Measurements from ENCODE around the gene FILIP1L.

FILIP1L gene

GRCh38 chr3:99884484-99884883 is 229.8 kb downstream of the FILIP1L start:
- DNase-seq = no peak

DNA sequence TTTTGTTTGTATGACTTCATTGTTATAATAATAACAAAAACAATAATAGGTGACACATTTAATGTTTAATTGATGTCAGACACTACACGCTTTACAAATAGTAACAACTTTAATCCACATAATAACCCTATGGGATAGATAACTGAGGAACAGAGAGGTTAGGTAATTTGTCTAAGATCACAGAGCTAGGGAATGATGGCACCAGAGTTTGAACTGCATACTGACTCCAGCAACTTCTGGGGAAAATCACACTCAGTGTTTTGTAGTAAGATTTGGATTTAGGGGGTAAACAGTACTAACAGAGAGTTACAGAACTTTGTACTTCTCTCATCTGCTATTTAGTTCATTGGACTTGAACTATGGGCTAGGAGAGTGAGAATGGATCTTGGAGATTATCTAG is 230.6 kb downstream of the FILIP1L start:
- no peak for DNase-seq

GRCh38 chr3:99883138-99883461 is 231.2 kb downstream of the FILIP1L start:
- no peak for DNase-seq

DNA sequence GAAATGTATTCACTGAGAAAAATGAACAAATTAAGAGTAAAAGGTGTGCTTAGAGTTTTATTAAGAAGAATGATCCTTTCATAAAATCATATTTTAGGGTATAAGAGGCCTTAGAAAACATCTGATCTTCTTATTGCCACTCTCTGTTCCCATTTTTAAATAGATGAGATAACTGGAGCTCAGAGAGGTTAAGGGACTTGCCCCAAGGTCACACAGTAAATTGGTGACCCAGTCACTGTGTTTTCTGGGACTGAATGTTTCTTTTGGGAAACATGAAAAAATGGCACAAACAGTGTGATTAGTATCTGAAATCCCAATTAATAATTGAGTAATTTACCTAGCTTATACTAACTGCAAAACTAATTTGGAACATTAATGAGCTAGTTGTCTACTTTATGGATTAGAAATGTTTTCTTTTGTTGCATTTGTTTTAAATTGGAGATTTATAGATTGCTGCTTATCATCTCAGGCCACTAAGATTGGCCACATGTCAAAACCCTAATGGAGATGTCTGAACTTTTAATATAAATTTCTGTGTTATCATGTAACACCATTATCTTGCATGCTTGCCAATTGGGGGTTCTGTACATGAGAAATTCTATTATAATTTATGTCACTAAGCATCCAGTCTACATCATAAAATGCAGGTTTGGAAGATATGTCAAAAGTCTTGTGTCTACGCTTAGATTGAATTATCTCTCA is 231.7 kb downstream of the FILIP1L start:
- no peak for DNase-seq

DNA sequence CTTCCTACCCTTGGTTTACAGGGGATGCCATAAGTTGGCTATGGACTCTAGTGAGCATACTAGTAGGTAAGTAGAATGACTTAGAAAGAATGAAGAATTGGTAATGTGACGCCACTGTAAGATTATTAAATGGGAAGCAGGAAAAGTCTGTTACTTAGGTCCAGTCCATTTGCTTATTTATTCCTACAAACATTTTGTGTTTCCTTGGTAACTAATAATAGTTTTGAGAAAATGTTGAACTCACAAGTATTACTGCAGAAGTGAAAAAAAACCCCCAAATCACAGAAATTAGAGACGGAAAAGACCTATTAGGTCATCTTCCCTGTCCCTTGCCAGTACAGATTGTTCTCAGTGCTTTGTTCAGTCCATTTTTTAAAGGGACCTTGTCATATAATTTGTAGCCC is 233.2 kb downstream of the FILIP1L start:
- no peak for DNase-seq

GRCh38 chr3:99879275-99879674 is 235.0 kb downstream of the FILIP1L start:
- DNase-seq = no peak

DNA sequence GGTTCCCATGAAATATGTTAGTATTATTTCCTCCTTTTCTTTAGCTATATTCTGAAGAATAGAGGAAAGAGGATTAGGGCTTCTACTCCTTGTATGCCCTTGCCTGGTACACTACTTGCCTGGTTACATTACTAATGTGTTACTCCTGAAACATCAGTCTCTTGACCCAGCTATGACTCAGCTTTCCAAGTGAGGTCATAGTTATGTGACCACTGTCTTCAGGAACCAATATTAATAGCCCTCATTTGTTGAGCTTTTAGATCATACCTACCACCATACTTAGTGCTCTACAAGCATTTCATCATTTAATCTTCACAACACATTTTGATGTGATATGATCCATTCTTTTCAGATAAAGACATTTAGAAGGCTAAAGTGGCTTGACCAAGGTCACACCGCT is 236.3 kb downstream of the FILIP1L start:
- DNase-seq = no peak

GRCh38 chr3:99877031-99877579 is 237.2 kb downstream of the FILIP1L start:
- DNase-seq = peak in 1 of 14 donors; percentile 15

GRCh38 chr3:99875929-99876841 is 238.1 kb downstream of the FILIP1L start:
- DNase-seq = peak in 13 of 14 donors; percentile 1 to 72 (median 40)

DNA sequence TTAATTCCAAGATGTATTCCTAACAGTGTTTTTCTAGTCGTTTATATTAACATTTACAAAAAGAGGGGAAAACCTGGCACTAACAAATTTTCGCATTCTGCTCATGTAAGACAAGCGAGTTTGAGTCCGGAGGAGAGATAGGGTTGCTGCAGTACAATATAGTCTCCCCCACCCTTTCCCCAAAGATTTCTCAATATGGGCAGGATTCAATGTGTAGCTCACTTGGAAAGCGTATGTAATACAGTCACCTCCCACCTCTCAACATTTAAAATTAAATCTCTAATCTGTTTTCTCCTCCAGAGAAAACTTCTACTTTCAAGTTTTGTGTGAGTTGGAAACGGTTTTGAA is 238.7 kb downstream of the FILIP1L start:
- DNase-seq = no peak

DNA sequence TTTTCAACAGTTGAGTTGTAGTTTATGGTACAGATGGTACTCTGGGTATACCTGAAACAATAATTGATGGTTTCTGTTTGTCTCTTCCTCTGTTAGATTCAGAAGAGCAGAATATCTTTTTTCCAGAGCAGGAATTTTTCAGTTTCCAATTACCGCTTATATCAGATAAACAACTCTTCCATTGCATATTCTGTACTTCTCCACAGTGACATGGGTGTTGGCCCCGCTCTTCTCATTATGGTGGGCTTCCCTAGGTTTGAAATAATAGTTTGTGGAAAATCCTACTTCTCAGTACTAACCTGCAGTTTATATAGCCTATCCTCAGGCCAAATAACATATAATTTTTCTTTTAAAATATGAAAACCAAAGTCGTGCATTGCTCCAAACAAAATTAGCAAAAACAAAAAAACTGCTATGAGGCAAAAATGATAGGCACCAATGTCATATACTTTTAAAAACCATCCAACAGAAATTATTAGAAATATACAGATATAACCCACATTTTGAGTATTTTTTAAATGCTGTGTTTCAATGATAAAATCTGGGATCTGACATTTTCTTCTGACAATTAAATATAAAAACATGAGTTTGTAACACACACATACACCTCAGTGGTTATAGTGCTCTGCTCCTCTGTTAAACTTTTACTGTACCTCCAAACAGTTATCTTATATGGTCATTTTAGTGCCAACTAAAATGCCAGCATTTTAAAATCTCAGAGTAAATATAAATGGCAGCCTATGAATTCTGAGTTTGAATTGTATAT is 239.9 kb downstream of the FILIP1L start:
- no peak for DNase-seq

DNA sequence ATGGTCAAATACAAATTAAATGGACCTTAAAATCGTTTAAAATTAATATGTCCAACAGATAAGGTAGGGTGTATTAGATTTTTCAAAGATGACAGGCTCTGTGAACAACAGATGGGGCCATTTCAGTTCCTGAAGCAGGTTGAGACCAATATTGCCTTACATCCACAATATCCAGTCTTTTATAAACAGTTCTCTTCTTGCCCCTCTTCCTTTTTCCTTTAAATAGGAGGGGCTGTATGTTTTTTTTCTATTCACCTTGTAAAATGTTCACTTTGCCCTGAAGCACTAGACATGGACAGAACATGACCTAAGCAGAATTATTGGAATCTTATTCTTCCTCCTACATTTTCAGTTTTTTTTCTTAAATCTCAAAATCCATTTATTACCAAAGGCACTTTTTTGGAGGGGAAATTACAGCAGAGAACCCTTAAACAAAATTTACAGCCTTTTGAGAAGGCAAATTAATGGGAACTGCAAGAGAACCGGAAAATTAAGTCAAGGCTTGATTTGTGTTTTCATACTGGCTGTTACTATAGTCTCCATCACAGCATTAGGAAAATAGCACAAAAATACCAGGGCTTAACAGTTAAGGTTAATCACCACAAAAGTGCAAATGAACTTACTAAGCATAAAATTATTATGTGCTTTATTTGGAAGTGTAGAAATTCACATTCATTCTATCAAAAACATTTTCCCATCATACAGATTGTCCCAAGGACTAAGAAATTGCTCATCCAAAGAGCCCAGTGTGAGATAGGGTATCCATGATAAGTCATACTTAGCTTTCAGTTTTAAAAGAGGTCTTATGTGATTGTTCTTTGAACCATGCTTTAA is 240.8 kb downstream of the FILIP1L start:
- DNase-seq = no peak

GRCh38 chr3:99872923-99873254 is 241.4 kb downstream of the FILIP1L start:
- no peak for DNase-seq

DNA sequence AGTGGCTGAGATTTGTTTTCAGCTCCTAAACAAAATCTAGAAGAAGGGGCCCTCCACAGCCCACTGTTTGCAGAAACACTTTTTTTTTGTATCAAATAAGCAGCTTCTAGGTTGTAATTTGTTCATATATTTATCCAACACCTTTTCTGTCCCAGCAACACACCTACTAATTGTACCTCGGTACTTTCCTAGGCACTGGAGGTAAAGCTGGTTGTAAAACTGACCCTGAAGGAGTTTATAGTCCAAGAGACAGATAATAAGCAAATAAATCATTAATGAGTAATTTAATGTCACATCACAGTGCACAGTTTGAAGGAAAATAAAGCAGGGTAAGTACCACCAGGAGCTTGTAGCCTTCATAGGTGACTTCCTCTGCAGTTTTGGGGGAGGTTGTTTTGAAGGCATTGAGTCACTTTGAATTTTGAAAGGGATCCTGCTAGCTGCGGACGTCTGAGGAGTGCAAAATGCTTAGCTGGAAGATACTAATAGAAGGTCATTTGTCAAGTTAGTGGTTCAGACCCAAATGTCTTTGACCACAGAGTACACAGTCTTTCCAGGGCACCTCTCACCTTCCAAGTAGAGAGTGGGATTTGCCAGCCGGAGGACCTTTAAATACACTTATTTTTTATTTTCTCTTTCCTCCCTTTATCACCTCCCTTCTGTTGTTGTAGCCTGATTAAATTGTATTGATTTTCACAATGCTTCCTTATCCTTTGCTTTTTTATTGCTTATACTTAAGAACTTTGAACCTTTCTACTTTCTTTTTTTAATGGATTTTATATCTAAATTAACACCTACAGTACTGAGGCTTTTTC is 242.9 kb downstream of the FILIP1L start:
- DNase-seq = no peak

DNA sequence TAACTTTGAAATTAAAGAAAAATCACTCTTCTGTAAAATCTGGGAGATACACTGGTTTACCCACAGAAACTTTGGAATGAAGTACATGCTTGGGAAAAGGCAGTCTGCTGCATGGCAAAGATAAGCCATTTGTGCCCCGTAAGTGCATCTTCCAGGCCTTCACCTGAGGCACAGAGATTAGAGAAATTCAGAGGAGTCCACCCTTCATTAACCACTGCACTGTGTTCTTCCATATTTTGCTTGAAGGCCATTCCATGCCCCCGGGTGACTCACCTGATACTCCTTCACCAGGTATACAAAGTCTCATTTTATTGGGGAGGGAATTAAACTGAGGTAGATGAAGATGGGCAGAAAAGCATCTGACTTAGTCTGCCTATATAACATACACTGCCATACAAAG is 243.6 kb downstream of the FILIP1L start:
- DNase-seq = no peak

- no peak for DNase-seq
Measured at GRCh38 chr3:99869621-99870020, 244.7 kb downstream of the FILIP1L start.

- no peak for DNase-seq
Measured at GRCh38 chr3:99868311-99868646, 246.0 kb downstream of the FILIP1L start.

- DNase-seq = no peak
Measured at GRCh38 chr3:99867594-99868310, 246.5 kb downstream of the FILIP1L start.

DNA sequence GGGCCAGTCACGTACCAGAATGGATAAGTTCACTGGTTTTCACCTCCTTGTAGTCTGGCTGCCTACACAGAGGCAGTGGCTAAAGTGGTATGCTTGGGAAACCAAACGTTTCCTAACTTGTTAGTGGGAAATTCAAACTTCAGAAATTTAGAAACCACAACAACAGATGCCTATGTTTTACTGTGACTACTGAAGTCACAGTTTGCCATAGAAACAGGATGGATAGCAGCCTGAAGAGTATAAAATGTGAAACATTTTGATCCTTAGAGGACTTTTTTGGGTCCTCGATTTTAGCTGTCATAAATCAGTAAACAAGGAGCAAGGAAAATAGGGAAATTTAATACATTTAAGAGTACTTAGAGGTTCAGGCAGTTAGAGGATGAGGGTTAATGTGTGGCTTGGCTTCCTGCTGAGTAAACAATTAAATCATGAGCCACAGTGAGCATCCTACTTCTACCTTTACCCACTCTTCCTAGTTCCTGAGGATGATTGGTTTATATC is 248.0 kb downstream of the FILIP1L start:
- DNase-seq = no peak

GRCh38 chr3:99865321-99865720 is 249.0 kb downstream of the FILIP1L start:
- no peak for DNase-seq

DNA sequence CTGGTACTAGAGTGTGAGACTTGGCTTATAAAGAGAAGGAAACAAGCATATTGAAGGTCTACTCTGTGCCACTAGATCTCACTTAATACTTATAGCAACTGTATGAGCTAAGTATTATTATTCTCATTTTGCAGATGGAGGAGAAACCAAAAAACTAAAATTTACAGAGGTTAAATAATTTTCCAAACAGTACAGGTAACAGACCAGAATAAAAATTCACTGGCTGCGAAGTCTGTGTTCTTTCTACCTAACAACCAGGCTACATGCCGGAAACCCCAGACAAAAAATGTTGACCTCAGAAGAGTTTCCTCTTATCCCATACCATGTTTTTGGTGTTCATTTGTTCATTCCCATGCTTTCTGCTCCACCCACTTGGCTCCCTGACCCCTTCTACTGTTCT is 250.0 kb downstream of the FILIP1L start:
- no peak for DNase-seq
